ENCODE data around the gene GRN.
A peak's percentile ranks its signal among the peaks of the same experiment; 100 is the strongest.
"Not testable (repeated sequence)": the region's sequence is repeated elsewhere in the genome, so short reads cannot be mapped to it uniquely, and the experiment has no call there.

The GRN gene

DNA sequence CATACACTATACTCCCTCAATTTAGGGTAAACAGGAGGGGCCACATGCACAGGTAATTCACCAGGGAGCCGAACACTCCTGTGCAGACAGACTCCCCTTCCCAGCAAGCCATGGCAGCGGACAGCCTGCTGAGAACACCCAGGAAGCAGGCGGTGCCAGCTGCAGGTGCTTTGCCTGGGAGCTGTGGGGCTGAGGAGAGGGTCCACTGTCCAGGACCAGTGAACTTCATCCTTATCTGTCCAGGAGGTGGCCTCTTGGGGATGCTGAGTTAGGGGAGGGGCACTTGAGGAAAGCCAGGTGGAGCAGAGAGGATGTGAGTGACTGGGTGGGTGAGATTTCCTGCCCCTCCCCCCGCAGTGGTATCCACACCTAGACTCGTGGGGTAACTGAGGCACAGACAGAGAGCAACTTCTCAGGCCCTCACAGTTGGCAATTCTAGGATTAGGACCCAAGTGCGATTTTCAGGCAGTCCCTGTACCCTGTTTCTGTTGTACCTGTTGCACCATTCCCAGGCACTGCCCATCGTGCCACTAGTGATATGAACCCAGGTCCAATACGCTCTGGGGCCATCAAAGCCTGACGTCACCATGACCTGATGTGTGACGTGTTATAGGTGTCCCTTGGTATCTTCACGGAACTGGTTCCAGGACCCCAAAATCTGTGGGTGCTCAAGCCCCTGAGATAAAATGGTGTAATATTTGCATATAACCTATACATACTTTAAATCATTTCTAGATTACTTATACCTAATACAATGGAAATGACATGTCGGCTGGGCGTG is 1.2 kb downstream of the GRN start:
- DNase-seq (ENCODE audit: low spot score): no peak

DNA sequence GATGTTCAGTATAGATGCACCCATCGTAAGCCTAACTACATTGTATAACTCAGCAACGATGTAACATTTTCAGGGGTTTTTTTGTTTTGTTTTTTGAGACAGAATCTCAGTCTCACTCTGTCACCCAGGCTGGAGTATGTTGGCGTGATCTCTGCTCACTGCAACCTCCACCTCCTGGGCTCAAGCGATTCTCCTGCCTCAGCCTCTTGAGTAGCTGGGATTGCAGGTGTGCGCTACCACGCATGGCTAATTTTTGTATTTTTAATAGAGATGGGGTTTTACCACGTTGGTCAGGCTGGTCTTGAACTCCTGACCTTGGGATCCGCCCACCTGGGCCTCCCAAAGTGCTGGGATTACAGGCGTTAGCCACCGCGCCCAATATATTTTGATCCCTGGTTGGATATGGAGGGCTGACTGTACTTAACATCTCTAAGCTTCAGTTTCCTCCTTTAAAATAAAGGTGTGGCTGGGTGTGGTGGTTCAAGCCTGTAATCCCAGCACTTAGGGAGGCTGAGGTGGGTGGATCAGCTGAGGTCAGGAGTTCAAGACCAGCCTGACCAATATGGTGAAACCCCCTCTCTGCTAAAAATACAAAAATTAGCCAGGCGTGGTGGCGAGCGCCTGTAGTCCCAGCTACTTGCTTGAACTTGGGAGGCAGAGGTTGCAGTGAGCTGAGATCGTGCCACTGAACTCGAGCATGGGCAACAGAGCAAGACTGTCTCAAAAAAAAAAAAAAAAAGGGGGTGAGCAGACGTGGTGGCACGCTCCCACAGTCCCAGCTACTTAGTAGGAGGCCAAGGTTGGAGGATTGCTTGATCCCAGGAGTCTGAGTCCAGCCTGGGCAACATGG is 2.3 kb downstream of the GRN start:
- DNase-seq (ENCODE audit: low spot score): not testable (repeated sequence)

DNA sequence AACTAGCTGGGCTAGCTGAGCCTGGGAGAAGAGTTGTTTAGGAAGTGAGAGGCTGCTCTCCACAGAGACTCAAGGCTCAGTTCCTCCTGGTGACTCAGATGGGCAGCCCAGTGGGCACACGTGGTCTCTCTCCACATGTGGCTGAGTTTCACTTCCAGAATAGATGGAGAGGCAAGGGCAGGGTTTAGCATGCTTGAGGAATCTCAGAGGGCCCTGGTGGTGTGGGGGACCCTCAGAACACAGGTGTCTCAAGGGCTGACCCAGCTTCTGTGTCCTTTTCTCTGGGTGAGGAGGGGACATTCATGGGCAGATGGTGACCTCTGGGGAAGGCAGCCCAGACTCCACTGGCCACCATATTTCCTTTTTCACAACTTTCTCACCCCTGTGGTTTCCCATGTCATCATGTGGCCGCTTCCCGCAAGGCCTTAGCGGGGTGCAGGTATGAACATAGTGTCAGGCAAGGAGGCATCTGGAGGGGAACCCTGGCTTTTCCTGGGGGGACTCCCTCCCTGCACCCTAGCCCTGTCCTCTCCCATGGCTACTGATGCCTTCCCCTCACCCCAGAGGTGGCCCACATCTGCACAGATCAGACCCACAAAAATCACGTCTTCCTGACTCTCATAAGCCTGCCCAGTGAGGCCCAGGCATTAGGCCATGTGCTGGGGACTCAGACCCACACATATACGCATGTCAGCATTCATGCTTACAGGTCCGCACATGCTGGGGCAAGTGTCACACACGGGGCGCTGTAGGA is 3.3 kb downstream of the GRN start:
- DNase-seq (ENCODE audit: low spot score): peak; percentile 10

- DNase-seq (ENCODE audit: low spot score): no peak
Observed at GRCh38 chr17:44348988-44349364, 3.9 kb downstream of the GRN start.

DNA sequence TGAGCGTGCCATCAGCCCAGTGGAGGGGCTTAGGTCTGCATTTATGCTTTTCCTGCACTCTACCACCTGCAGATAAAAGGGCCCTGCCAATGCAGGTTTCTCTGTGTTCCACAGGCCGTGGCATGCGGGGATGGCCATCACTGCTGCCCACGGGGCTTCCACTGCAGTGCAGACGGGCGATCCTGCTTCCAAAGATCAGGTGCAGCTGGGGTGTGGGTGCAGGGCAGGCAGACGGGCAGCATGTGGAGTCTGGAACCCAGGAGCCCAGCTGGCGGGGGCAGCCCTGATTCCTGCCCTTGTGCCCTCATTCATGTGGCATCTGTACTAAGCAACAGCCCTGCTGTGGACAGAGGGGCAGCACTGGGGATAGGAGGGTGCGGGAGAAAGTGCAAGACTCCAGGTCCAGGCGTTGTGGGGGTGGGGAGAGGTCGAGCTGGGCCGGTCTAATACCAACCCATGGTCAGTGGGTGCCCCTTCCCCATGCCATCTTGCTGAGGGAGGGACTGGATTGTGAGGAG is 4.5 kb downstream of the GRN start:
- no peak for DNase-seq (ENCODE audit: low spot score)

GRCh38 chr17:44350733-44351226 is 5.7 kb downstream of the GRN start:
- peak; percentile 72 for DNase-seq (ENCODE audit: low spot score)

GRCh38 chr17:44351464-44351863 is 6.4 kb downstream of the GRN start:
- no peak for DNase-seq (ENCODE audit: low spot score)

GRCh38 chr17:44351961-44352827 is 7.1 kb downstream of the GRN start:
- DNase-seq (ENCODE audit: low spot score): no peak

- DNase-seq (ENCODE audit: low spot score): no peak
Observed at GRCh38 chr17:44352828-44353671, 7.9 kb downstream of the GRN start.

DNA sequence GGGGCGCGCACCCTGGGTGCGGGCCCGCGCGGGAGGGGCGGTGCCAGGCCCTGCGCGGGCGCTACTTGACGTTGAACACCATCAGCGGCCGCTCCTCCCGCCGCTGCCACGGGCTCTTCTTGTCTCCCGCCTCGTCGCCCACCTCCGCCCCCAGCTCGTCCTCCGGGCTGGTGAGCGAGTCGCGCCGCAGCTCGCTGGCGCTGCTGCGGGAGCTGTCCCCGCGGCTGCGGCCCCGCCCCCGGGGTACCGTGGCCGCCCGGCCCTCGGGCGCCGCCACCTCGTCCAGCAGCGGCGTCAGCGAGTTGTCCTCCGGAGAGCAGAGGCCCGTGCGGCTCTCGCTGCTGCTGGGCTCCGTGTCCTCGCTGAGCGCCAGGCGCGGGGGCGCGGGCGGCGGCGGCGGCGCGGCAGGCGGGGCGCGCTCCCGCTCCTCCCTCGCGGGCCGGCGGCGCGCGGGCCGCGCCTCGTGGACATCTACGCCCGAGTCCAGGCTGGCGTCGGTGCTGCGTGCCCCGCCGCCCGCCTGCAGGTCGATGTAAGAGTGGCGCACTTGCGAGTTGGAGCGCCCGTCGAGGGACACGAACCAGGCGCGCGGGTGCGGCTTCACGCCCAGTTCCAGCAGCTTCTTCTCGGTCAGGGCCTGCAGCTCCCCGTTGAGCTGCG is 8.7 kb downstream of the GRN start:
- no peak for DNase-seq (ENCODE audit: low spot score)

DNA sequence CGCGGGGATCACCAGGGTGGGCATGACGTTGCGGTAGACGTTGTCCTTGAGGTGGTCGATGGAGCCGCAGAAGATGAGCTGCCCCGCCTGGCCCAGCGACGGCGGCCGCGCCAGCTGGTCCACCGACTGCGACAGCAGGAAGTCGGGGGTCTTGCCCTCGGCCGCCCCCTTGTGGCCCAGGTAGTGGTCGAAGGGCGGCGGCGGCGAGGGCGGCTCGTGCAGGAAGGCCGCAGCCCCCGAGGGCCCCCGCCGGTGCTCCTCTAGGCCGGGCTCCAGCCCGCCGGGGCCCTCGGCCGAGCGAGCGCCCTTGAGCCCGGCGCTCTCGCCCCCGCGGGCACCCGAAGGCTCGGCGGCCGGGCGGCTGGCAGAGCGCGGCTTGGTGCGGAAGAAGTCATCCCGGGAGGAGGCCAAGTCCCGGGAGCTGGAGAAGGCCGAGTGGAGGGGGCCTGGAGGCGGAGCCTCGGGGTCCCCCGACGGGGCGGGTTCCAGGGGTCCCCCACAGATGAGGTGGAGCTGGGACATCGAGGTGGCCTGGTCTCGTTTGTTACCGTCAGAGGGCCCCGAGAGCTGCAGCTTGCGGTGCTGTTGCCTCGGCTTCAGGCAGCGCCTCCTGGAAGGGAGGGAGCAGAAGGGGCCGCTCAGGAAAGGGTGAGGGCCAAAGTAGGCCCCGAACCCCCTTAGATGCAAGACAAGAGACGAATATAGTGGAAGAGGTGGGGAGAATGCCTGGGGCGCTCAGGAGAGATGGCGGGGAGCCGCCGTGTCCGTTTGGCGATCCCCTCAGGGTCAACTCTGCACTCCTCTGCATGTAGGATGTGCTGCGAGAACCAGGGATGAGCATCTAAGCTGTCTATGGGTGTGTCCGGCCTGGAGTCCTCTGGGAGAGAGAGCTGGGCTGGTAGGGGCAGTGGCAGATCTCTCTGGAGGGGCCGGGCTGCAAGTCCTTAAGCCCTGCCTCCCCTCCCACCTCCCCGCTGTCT is 9.8 kb downstream of the GRN start:
- DNase-seq (ENCODE audit: low spot score): peak; percentile 55

DNA sequence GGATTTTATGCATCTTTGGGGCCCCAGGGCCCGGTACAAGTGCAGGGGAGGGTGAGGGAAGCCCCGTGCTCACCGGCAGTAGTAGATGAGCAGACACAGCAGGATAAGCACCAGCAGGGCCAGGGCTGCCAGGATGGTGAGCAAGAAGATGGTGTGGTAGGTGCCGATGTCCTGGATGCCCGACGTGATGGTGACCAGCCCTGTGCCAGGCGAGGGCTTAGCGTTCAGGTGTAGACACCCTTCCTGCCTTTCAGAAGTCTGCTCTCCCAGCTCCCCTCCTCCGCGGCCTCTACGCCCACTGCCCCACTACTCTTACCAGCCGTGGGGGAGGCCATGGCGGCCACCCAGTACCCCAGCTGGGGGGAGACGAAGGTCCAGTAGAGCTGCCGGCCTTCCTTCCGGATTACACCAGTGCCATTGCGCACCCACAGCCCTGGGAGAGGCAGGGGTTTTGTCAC is 10.6 kb downstream of the GRN start:
- no peak for DNase-seq (ENCODE audit: low spot score)

DNA sequence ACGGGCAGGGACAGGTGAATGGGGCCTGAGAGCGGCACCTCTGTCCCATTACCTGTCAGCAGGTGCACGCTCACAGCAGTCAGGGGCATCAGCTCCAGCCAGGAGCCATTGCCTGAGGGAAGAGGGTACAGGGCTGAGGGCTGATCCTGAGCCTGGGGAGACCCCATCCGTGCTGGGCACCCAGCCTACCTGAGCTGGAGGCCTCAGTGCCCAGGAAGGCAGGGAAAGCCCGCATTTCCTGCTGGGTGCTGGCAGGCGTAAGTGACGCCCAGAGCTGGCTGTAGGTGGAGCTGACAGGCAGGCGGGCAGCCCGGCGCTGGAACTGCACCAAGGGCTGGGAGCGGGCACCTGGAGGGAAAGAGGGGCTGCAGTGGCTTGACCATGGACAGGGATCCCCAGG is 11.1 kb downstream of the GRN start:
- DNase-seq (ENCODE audit: low spot score): no peak

- DNase-seq (ENCODE audit: low spot score): no peak
Observed at GRCh38 chr17:44358066-44358465, 13.0 kb downstream of the GRN start.

DNA sequence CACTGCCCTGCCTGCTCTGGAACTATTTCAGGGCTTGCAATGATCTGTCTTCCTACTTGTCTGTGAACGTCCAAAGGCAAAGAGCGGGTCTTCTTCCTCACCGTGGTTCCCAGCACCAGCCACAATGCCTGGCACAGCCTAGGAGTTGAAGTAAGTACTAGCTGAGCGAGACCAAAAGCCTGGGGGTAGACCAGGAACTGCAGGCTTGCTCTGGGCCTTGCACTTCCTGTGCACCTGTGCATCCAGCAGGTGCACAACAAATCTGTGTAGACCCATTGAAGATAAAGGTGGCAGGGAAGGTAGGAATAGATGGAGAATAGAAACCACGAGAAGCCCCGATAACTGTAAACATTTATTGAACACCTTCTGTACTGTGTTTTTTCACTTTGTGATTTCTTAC is 13.9 kb downstream of the GRN start:
- DNase-seq (ENCODE audit: low spot score): no peak

- no peak for DNase-seq (ENCODE audit: low spot score)
Observed at GRCh38 chr17:44359458-44360143, 14.5 kb downstream of the GRN start.

DNA sequence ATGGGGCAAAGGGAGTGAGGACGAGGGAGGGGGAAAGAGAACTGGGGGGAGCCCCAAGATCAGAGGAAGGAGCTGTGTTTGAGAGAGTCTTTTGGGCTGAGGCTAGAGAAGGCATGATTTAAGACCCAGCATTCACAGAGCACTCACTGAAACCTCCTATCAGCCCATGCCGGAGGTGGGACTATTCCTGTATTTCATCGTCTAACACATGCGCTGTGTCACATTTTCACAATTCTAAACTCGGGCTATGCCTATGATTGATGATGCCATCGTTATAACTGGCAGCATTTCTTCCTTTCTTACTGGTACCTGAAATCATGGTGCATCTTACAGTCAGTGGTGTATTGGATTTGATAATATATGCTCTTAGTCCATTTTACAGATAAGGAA is 15.0 kb downstream of the GRN start:
- DNase-seq (ENCODE audit: low spot score): no peak

DNA sequence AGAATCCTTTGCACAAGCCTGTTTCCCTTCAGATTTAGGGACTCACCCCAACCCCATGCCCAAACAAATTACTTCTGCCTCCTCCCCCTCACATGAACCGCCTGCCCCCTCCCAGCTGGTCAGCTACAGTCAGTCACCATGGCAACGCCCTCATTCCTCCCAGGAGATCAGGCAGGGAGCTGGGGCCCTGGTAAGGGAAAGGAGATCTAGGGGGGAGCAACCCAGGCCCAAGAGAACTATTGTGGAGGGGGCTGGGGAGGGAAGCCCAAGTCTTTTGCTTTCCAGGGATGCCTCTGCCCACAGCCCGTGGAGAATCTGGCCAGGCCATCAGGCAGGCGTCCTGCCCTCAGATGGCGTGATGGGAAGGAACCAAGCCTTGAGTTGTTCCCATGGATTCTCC is 15.7 kb downstream of the GRN start:
- no peak for DNase-seq (ENCODE audit: low spot score)

Measured in CD4-positive, alpha-beta T cell treated with Interleukin-15 for 4 hours (primary cell).